Measurements from ENCODE around the gene SEMA3F.

The SEMA3F gene

GRCh38 chr3:50156549-50157493 is 1.7 kb downstream of the SEMA3F start:
- no peak for DNase-seq (ENCODE audit: low spot score)

DNA sequence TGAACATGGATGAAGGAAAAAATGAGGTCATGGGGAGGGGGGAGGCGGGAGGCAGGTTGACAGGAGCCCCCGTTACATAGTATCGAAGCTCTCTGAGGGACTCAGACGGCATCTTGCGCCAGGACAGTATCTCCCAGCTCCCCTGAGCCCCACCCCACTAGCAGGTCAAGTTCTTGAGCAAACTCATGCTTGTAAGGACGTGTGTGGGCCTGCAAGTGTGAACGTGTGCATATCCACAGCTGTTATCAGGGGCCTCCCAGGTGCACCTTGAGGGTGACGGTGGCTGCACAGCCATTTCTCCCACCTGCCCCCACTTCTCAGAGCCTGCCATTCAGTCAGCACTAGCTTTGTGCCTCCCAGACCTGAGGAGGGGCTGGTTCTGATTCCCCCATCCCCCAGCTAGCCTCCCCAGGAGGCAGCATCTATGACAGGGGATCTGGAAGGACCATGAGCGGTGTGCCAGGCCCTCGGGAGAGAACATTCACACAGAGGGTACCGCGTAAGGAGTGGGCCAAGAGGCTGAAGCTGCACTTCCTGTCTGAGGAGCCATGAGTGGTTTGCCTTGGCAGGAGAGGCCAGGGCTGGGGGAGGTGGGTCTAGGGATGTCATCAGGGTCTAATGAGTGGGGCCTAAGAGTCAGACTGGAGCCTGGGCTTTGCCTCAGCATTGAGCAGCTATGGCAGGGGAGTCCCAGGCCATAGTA is 2.9 kb downstream of the SEMA3F start:
- DNase-seq (ENCODE audit: low spot score): no peak

DNA sequence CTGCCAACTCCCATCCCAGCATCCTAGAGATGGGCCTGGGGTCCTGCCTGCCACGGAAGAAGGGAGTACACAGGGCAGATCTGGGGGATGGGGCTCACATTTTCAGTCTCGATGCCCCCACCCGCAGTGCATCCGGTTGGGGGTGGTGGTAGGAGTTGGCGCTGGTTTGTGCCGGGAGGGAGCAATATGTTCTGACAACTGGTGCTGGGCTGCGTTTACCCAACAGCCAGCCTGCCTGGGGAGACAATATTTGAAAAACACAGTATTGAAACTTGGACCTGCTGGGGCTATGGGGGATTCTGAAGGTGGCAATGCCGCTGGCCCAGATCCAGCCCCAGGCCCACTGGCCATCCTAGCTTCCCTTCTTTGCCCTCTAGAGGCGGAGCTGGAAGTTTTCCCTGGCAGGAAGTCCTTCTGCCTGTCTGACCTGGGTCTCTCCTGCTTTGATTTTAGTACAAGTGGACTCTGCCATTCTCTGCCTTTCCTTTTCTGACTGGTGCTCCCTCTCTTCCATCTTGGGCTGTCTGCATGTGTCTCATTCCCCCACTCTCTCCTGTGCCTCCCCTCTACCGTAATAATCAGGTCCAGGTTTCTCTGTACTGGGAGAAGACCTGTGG is 3.5 kb downstream of the SEMA3F start:
- no peak for DNase-seq (ENCODE audit: low spot score)

DNA sequence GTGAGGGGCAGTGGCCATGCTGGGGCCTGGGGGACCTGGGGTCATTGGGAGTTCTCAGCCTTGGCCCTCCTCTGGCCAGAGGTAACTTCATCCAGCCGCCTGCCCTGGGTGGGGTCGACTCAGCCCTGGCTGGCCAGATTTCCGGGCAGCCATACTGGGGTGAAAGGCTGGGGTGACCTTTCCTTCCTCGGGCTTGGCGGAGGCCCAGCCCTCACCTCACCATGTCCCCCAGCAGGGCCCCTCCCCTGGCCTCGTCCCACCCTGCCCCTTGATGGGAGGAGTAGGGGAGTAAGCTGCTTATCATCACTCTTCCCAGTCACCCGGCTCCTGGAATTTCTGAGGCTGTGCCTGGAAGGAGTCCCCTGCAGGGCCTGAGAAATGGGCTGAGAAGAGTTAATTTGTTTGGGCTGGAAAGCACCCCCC is 5.4 kb downstream of the SEMA3F start:
- no peak for DNase-seq (ENCODE audit: low spot score)

DNA sequence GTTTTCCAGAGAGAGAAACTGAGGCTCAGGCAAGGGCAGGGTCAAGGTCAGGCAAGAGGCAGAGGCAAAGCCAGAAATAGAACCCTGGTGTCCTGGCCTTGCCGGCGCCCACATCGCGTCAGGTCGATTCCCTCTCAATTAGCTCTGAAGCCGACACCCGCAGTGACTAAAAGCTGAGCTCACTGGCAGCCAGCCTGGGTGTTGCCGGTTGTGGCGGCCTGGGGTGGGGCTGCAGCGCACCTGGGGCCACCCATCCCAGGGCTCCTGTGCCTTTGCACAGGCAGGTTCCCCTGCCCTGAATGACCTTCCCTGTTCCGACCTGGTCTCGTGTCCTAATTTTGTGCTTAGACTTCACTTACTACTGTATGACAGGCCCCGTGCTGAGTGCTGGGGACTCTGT is 6.2 kb downstream of the SEMA3F start:
- no peak for DNase-seq (ENCODE audit: low spot score)

- DNase-seq (ENCODE audit: low spot score): no peak
Measured at GRCh38 chr3:50162034-50162883, 7.1 kb downstream of the SEMA3F start.

- DNase-seq (ENCODE audit: low spot score): no peak
Measured at GRCh38 chr3:50163572-50164455, 8.7 kb downstream of the SEMA3F start.

- DNase-seq (ENCODE audit: low spot score): no peak
Measured at GRCh38 chr3:50164481-50164880, 9.4 kb downstream of the SEMA3F start.

DNA sequence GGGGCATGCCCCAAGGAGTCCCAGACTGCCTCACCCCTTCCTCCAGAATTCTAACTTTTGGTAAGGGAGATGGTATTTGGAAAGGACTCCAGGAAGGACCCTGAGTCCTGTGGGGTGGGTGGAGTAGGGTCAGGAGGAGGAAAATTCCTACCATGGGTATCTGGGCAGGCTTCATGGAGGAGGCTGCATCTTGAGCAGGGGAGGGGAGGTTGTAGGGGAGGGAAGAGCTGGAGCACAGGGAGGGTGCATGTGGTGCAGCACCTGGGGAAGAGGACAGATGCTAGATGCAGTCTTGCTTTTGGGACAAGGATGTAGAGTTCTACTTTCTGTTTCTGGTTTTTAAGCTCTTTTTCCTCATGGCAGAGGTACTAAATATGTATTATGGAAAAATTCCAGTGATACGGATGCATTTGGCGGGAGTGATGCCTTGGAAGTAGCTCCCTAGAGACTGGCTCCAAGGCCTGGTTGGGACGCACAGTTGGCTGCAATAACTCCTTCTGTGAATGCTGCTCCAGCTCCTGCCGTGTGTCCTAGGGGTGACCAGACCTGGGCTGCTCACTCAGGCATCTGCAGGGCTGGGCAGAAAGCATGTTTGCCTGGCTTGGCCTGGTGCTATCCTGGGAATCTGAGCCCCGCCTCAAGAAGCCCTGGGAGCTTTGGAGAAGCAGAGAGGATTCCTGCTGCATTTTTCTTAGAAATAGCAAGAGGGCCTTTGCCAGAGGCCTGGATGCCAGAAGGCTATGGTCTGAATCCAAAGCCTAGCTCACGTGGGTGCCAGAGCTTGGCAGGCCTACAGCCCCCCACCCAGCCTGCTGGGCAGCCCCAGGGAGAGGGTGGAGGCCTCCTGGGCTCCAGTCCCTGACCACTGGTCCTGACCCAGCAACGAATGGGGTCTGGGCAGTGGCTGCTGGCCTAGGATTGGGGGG is 10.1 kb downstream of the SEMA3F start:
- DNase-seq (ENCODE audit: low spot score): no peak

DNA sequence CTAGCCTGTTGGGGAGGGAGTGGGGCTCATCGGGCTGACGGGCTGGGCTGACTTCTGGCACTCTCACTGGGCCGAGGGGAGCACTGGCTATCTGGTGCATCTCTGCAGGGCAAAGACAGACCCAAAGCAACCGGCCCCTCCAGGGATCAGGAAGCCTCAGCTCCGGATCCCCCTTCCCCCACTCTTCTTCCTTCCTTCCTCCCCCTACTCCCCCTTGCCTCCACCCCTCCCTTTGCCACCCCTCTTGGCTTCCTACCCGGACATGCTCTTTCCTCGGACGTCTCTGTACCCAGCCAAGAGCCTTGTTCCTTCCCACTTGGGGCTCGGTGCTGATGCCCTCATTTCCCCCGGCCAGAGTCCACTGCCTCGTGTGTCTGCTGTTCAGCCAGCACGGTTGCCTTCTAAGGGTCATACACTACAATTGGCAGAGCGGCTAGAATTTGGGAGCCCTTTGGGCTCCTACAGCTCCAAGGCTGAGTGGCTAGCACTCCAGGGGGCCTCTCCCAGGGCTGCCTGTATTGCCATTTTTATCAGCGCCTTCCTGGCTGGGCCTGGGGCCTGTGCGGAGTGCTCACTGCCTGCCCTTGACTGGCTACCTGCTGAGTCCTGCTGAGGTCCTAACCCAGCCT is 10.9 kb downstream of the SEMA3F start:
- no peak for DNase-seq (ENCODE audit: low spot score)

DNA sequence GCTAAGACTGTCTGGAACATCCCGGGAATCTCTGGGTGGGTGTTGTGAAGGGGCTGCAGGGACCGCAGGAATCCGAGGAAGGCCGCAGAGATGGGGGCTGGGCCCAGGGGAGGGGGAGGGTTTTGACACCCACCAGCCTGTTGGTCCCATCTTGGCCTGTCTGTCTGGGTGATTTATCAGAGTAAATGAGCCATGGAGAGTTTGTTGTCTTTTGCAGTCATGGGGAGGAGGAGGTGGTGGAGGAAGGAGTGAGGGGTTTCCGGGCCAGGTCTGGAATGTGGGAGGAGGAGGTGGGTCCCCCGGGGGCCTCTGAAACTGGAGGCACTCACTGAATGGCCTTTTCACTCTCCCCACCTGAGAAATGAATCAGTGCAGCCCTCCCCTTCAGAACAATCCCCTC is 11.5 kb downstream of the SEMA3F start:
- no peak for DNase-seq (ENCODE audit: low spot score)

DNA sequence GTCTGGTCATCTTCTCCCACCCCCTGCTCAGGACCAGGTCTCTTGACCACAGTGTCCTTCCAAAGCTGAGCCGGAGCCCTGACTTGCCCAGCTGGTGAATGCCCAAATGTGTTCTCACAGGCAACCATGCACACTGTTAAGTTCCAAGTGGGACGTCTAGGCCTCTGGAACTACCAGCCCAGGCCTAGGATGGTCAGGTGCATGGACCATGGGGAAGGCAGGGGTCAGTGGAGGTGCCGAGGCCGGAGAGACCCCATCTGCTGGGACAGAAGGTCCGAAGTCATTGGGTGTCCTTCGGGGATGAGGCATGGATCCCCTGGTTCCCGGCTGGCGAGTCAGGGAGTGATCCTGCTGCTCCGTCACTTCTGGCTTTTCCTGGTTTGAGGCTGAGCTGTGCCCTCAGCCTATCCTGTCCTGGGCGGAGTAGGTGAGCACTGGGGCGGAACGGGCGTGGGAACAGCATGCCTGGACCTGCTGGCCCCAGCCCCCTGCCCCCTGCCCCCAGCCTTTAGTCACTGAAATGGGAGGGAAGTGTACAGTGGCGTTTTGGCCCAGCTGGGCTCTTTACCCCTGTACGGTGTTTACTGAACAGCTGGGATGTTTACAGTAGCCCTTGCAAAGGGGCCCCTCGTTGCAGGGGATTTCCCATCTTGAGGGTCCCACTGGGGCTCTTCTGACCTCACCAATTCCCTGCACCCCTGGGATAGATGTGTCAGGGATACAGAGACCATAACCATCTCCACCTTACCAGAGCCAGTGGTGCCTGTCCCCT is 12.1 kb downstream of the SEMA3F start:
- no peak for DNase-seq (ENCODE audit: low spot score)

DNA sequence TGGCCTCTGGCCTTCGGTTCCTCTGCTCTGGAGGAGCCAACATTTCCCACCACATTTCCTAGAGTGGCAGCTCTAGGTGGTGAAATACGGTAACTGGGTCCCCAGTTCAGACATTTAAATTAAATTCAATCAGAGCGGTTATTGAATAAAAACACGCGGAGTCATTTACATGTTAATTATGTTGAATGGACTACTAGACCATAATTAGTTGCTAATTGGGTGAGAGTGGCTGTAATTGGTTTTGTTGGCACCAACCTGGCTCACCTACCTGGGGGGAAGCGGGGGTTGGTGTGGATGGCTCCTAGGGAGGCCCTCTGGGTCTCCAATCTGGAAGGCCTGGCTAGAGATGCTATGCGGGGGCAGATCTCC is 12.7 kb downstream of the SEMA3F start:
- no peak for DNase-seq (ENCODE audit: low spot score)

- DNase-seq (ENCODE audit: low spot score): no peak
Measured at GRCh38 chr3:50168388-50168787, 13.3 kb downstream of the SEMA3F start.

DNA sequence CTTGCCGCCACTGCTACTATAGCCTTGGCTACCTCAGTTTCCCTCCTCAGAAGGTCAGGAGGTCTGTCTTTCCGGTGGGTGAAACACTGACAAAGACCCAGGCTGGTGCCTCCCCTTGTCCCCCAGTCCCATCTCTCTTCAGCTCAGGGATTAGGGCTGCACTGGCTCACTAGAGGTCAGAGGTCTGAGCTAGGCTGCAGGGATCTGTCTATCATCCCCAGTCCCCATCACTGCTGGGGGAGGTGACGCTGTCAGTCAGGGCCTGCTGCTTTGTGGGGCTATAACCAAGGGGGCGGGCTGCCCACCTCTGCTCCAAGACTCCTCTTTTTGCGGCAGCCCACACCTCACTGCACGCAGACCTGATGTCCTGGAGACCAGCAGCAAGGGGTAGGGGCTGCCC is 13.7 kb downstream of the SEMA3F start:
- no peak for DNase-seq (ENCODE audit: low spot score)

DNA sequence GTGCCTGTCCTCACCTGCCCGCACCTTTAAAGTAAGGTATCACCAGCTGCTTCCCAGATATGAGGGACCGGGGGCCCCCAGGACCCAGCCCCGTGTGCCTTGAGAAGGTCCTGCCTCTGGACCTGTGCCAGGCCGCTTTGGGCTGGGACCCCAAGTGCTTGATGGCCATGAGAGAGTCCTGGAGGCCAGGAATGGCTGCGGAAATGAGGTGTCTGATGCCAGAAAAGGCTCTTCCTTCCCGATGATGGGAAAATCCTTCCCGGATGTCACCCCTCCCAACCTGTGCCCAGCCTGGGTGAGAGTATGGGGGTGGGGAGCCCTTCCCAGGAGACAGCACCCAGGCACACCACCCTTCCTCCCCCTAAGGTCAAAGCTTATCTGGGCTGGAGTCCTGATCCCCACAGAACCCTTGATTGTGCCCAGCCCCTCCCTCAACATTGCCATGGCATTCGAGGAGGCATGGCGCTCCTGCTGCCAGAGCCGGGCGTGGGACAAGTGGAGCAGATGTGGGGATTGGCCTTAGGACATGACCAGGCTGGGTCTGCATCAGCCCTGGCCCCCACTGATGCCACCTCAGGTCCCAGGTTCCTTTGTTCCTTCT is 14.2 kb downstream of the SEMA3F start:
- DNase-seq (ENCODE audit: low spot score): no peak

DNA sequence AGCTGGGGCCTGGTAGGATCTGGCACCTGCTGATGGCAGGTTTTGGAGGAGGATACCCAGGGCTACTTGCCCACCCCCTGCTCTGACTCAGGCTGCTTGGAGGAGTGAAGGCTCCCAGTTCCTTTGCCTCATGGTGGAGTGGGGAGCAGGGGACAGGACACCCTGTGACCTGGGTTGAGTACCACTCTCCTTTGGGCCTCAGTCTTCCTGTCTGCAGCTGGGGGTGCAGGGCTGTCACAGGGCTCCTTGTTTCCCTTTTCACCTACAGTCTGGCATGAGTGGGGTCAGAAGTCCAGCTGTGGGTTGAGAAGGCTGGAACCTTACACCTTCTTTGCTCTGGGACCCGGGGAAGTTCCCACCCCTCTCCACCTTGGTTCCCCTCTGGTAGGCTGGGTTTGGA is 14.7 kb downstream of the SEMA3F start:
- no peak for DNase-seq (ENCODE audit: low spot score)

DNA sequence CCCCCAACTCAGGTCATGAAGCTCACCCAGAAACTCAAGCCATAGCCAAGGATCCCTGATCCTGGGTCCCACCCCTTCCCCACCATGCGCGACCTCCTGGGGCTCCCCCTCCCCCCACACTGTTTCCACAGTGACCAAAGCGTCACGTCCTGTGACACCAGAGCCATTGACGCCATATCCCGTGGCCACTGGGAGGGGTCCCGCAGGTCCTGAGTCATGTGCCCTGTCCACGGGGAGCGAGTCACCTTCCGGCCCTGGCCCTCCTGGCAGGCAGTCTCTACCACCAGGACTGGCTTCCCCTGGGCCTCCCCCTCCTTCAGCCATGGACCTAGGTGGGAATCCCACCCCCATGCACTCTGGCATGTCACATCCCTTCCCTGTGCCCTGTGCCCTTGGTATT is 15.6 kb downstream of the SEMA3F start:
- DNase-seq (ENCODE audit: low spot score): no peak
